AG09319 (cell line): Measurements from ENCODE around the gene PHOX2B.

Experiments used
- DNase-seq: peaks from one replicate; pipeline ENCODE4 v3.0.0-alpha.2; 2010; ENCODE audit warnings: low read depth; ENCODE audit errors: extremely low read depth
- TF ChIP-seq, protein P1 (sequence below): IDR thresholded peaks from 2 replicates; pipeline ENCODE4 v1.5.1; 2011; ENCODE audit warnings: low read depth, mild to moderate bottlenecking, inconsistent platforms, low read length, moderate library complexity

The PHOX2B gene

DNA sequence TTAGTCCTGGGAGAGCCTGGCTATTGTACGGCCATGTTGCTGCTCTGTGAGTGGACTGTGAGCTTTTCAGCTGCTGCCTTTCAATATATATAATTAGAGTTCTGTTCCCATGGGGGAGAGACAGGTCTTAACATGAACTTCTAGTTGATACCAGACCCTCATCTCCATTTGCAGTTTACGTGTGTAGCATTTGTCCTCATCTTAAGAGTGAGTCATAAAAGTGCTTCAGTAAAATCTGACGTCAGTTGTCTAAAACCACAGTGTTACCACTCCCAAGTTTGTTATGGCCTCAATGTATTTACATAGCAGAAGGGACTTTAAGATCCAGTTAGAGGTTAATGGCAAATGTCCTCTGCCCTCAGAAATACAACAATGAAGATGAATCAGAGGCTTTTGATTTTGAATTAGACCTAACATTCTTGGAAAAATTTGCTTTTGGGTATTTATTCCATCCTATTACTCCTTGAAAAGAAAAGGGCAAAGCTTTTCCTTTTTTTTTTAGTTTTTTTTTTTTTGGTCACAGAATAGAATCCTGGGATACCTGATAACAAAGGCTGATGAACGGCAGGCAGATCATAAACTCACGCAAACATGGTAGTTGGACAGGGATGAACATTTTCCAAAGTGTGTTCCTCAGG lies 38.6 kb downstream of the PHOX2B start:
- DNase-seq, result no peak
- TF ChIP-seq, protein P1, sequence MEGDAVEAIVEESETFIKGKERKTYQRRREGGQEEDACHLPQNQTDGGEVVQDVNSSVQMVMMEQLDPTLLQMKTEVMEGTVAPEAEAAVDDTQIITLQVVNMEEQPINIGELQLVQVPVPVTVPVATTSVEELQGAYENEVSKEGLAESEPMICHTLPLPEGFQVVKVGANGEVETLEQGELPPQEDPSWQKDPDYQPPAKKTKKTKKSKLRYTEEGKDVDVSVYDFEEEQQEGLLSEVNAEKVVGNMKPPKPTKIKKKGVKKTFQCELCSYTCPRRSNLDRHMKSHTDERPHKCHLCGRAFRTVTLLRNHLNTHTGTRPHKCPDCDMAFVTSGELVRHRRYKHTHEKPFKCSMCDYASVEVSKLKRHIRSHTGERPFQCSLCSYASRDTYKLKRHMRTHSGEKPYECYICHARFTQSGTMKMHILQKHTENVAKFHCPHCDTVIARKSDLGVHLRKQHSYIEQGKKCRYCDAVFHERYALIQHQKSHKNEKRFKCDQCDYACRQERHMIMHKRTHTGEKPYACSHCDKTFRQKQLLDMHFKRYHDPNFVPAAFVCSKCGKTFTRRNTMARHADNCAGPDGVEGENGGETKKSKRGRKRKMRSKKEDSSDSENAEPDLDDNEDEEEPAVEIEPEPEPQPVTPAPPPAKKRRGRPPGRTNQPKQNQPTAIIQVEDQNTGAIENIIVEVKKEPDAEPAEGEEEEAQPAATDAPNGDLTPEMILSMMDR, result no peak

DNA sequence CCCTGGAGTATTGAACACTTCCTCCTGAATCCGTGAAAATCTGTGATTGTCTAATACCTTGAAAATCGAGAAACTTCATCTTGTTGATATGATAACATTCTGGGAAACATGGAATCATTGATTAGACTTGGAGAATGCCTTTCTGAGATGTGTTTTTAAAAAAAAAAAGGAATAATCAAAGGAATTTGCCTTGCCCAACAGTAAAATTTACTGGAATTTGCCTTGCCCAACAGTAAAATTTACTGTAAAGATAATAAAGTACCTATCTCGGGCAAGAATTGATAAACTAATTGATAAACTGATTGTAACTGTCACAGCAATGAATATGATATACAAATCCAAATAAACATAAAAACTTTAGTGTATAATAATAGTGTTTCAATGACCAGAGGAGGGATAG lies 44.7 kb downstream of the PHOX2B start:
- TF ChIP-seq, protein P1, result no peak
- DNase-seq, result no peak

DNA sequence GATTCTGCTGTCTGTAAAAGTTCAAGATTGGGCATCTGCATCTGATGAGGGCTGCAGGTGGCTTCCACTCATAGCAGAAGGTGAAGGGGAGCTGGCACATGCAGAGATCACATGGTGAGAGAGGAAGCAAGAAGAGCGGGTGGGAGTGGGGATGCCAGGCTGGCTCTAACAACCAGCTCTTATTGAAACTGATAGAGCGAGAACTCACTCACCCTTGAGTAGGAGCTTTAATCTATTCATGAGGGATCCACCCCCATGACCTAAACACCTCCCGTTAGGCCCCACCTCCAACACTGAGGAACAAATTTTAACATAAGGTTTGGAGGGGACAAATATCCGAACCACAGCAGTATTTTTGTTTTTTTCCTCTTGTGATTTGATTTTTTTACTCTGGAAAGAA lies 45.8 kb downstream of the PHOX2B start:
- DNase-seq, result no peak
- TF ChIP-seq, protein P1, result no peak

DNA sequence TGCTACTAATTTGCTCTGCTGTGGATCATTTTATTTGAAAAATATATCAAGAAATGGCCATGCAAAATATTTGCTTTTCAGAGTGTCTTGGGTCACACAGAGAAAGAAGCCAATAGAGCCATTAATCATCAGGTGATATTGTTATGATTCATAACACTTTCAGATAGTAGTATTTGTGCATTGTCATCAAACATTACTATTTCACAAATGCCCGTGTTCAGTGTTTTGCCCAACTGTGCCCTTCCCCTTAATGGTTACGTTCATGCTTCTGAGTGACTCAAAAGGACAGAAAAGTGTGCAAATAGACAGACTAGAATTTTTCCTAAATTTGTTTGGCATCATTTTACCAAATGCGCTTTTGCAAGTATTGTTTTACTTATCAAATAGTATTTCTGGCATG lies 46.5 kb downstream of the PHOX2B start:
- DNase-seq, result no peak
- TF ChIP-seq, protein P1, result no peak

DNA sequence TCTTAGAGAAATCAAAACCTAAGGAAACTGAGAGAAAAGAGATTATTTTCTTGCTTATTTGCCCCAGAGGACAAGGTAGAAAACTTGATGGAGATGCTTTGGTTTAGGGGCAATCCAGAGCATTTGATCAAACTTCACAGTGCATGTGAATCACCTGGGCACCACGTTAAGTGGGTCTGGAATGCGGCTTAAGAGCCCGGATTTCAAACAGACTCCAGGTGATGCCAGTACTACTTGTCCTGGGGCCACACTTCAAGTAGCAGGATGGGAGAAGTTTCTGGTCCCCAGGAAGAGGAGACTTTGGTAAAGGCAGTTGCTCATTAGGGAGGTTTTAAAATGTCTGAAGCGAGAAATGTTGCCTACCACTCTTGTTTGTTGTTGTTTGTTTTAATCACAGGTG lies 51.8 kb downstream of the PHOX2B start:
- TF ChIP-seq, protein P1, result no peak
- DNase-seq, result no peak

DNA sequence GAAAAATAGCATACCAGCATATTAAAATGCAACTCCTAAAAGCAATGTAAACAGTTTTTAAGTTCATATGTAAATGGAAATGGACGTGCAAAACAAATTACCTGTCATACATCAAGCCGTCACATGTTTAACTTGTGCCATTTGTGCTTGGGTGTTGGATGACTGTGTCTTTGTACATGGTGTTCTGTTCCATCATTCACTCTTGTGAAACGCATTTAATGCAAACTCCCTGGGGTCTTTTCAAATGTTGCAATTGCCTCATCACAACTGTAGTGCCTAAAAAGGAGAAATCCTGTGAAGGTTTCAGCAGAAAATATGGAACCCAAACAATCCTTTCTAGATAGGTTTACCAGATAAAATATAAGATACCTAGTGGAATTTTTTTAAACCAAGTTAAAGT lies 52.4 kb downstream of the PHOX2B start:
- DNase-seq, result no peak
- TF ChIP-seq, protein P1, result no peak
